IMR-90 (cell line): ENCODE results near the gene SNX6. TPM values are rescaled to one million over a fixed set of nuclear protein-coding genes. Genes with fewer than 3 reads are reported as not detected.

Experiments
- ATAC-seq: fragments of 200-7000 bp; cut with Tn5 transposase; 2 replicates; pipeline ENCODE4 v1.9.1; 2020; ENCODE audit warnings: low read depth, mild to moderate bottlenecking, moderate library complexity
- BruUV-seq: library from RNA; stranded (reverse); fragments of 400-500 nt; replicated peaks from 2 replicates; lab custom pipeline; 2021; lab: Mats Ljungman, UMichigan
- CTCF ChIA-PET: fragments of 300-600 bp; formaldehyde crosslinking; extraction: SDS; loops from one replicate; lab custom pipeline; 2021; ENCODE audit warnings: antibody characterized with exemption; lab: Yijun Ruan, JAX
- POLR2A ChIA-PET: fragments of 300-600 bp; sonication (Branson Sonifier 250); formaldehyde crosslinking; loops from one replicate; lab custom pipeline; 2022; ENCODE audit warnings: antibody characterized with exemption; ENCODE audit not compliant: unreplicated experiment; lab: Charles Lee
- DNase-seq: peaks from one replicate; pipeline ENCODE4 v3.0.0; 2013
- H2AFZ ChIP-seq: replicated peaks from 2 replicates; pipeline ENCODE3; 2013; ENCODE audit warnings: low read length, mild to moderate bottlenecking; ENCODE audit not compliant: poor library complexity
- H2AK5ac ChIP-seq: 2 replicates; pipeline ENCODE4 v1.6.1; 2013; ENCODE audit warnings: low read depth, low read length, inconsistent platforms
- H2AK9ac ChIP-seq: replicated peaks from 2 replicates; pipeline ENCODE3; 2013; ENCODE audit warnings: mild to moderate bottlenecking, low read depth, low read length, moderate library complexity; ENCODE audit not compliant: poor library complexity
- H2BK120ac ChIP-seq: 2 replicates; pipeline ENCODE4 v1.6.1; 2013; ENCODE audit warnings: low read depth, low read length, inconsistent platforms
- H2BK15ac ChIP-seq: 3 replicates; pipeline ENCODE4 v1.6.1; 2013; ENCODE audit warnings: low read depth, low read length, inconsistent platforms
- H2BK20ac ChIP-seq: 2 replicates; pipeline ENCODE4 v1.6.1; 2013; ENCODE audit warnings: low read depth, mild to moderate bottlenecking, inconsistent platforms, low read length, moderate library complexity
- H2BK5ac ChIP-seq: 2 replicates; pipeline ENCODE4 v1.6.1; 2013; ENCODE audit warnings: mild to moderate bottlenecking, low read depth, low read length, inconsistent platforms; ENCODE audit not compliant: poor library complexity, severe bottlenecking
- H3K14ac ChIP-seq: replicated peaks from 2 replicates; pipeline ENCODE4 v1.6.1; 2013; ENCODE audit warnings: low read depth, low read length, inconsistent platforms
- H3K18ac ChIP-seq: 2 replicates; pipeline ENCODE4 v1.6.1; 2013; ENCODE audit warnings: low read depth, low read length, control low read depth
- H3K23ac ChIP-seq: 2 replicates; pipeline ENCODE4 v1.6.1; 2013; ENCODE audit warnings: low read depth, low read length, inconsistent platforms
- H3K27ac ChIP-seq: 2 replicates; pipeline ENCODE4 v1.5.1; 2013; ENCODE audit warnings: mild to moderate bottlenecking, control low read depth, low read length; ENCODE audit not compliant: insufficient read depth
- H3K27me3 ChIP-seq: 2 replicates; pipeline ENCODE4 v1.6.1; 2013; ENCODE audit warnings: low read length; ENCODE audit not compliant: control insufficient read depth, insufficient read depth
- H3K36me3 ChIP-seq: 2 replicates; pipeline ENCODE4 v1.6.1; 2013; ENCODE audit warnings: low read length, mixed read lengths; ENCODE audit not compliant: control insufficient read depth, insufficient read depth
- H3K4ac ChIP-seq: 2 replicates; pipeline ENCODE4 v1.6.1; 2013; ENCODE audit warnings: low read depth, low read length, inconsistent platforms
- H3K4me1 ChIP-seq: 2 replicates; pipeline ENCODE4 v1.6.1; 2013; ENCODE audit warnings: low read length, mixed read lengths; ENCODE audit not compliant: control insufficient read depth, insufficient read depth
- H3K4me2 ChIP-seq: 2 replicates; pipeline ENCODE4 v1.6.1; 2013; ENCODE audit warnings: low read depth, mild to moderate bottlenecking, control low read depth, low read length, moderate library complexity
- H3K4me3 ChIP-seq: 2 replicates; pipeline ENCODE4 v1.5.1; 2013; ENCODE audit warnings: low read depth, mild to moderate bottlenecking, control low read depth, low read length, moderate library complexity; ENCODE audit not compliant: insufficient read depth
- H3K56ac ChIP-seq: 2 replicates; pipeline ENCODE4 v1.6.1; 2013; ENCODE audit warnings: low read length, inconsistent platforms; ENCODE audit not compliant: insufficient read depth; ENCODE audit errors: extremely low read depth
- H3K79me1 ChIP-seq, 2 experiments: 2 replicates each; pipeline ENCODE4 v1.6.1; 2013; ENCODE audit warnings: low read length in 2 of 2, inconsistent platforms in 1 of 2, low read depth in 1 of 2
- H3K9ac ChIP-seq: 2 replicates; pipeline ENCODE4 v1.6.1; 2013; ENCODE audit warnings: low read depth, low read length, control low read depth
- H3K9me1 ChIP-seq: 2 replicates; pipeline ENCODE4 v1.6.1; 2013; ENCODE audit warnings: low read length, inconsistent platforms; ENCODE audit not compliant: insufficient read depth
- H3K9me3 ChIP-seq: 2 replicates; pipeline ENCODE4 v1.6.1; 2013; ENCODE audit warnings: low read length; ENCODE audit not compliant: control insufficient read depth, insufficient read depth
- H4K20me1 ChIP-seq: 2 replicates; pipeline ENCODE4 v1.6.1; 2013; ENCODE audit warnings: low read length, inconsistent platforms; ENCODE audit not compliant: insufficient read depth
- H4K5ac ChIP-seq: 2 replicates; pipeline ENCODE4 v1.6.1; 2013; ENCODE audit warnings: mild to moderate bottlenecking, low read depth, low read length, control low read depth
- H4K8ac ChIP-seq, 2 experiments: 2 replicates each; pipeline ENCODE4 v1.6.1; 2013; ENCODE audit warnings: low read depth in 2 of 2, low read length in 2 of 2, control low read depth in 1 of 2, inconsistent platforms in 1 of 2
- H4K91ac ChIP-seq: 2 replicates; pipeline ENCODE4 v1.6.1; 2013; ENCODE audit warnings: low read depth, low read length, inconsistent platforms; ENCODE audit not compliant: insufficient read depth
- BHLHE40 ChIP-seq: fragments of 150-350 bp; IDR thresholded peaks from 2 replicates; pipeline ENCODE4 v1.6.1; 2016; ENCODE audit warnings: mild to moderate bottlenecking, low read depth, low read length
- CEBPB ChIP-seq: IDR thresholded peaks from 2 replicates; pipeline ENCODE4 v1.6.1; 2012; ENCODE audit warnings: low read depth, low read length, improper control_type of control experiment
- CHD1 ChIP-seq: IDR thresholded peaks from 2 replicates; pipeline ENCODE4 v1.6.1; 2012; ENCODE audit warnings: low read depth, low read length, improper control_type of control experiment
- ELK1 ChIP-seq: fragments of 150-350 bp; IDR thresholded peaks from 2 replicates; pipeline ENCODE4 v1.6.1; 2016; ENCODE audit warnings: low read depth, mild to moderate bottlenecking, low read length, moderate library complexity, borderline replicate concordance
- FOS ChIP-seq: fragments of 150-350 bp; IDR thresholded peaks from 2 replicates; pipeline ENCODE4 v1.6.1; 2016; ENCODE audit warnings: low read depth, low read length
- NFE2L2 ChIP-seq: fragments of 150-350 bp; IDR thresholded peaks from 2 replicates; pipeline ENCODE4 v1.6.1; 2016; ENCODE audit warnings: low read depth, mild to moderate bottlenecking, low read length
- POLR2A ChIP-seq: IDR thresholded peaks from 2 replicates; pipeline ENCODE4 v1.6.1; 2012; ENCODE audit warnings: mild to moderate bottlenecking, low read depth, low read length
- RAD21 ChIP-seq: IDR thresholded peaks from 2 replicates; pipeline ENCODE4 v1.6.1; 2012; ENCODE audit warnings: low read length, improper control_type of control experiment
- SMC3 ChIP-seq: fragments of 150-350 bp; IDR thresholded peaks from 2 replicates; pipeline ENCODE4 v1.6.1; 2016; ENCODE audit warnings: low read depth, mild to moderate bottlenecking, antibody characterized with exemption, low read length, moderate library complexity
- WGBS, 2 experiments: methylation state at CpG; one replicate each; pipeline versions ENCODE4 v1.1.5 to v1.1.7; 2013; ENCODE audit warnings: missing lambda C conversion rate in 2 of 2; ENCODE audit not compliant: insufficient read length in 1 of 2; ENCODE audit errors: extremely low coverage in 2 of 2; 5-methylcytosine and 5-hydroxymethylcytosine counted together
- dilution Hi-C: fragments of 300-500 bp; cut with HindIII; formaldehyde crosslinking; loops from one replicate; pipeline ENCODE4 v1.14.3; 2018; ENCODE audit warnings: low sequenced_read_pairs; ENCODE audit not compliant: unreplicated experiment
- in situ Hi-C: fragments of 300-500 bp; cut with MboI; formaldehyde crosslinking; loops from 3 replicates; pipeline ENCODE4 v1.14.3; 2019; ENCODE audit warnings: low sequenced_read_pairs, inconsistent platforms, mixed read lengths
- intact Hi-C: fragments of 100-400 bp; cut with micrococcal nuclease; formaldehyde crosslinking; loops from 2 replicates; pipeline ENCODE4 v1.10.0; 2022
- polyA plus RNA-seq, 3 experiments: library from polyadenylated mRNA; depleted of rRNA; stranded (reverse); fragments of >200 nt; gene quantifications; 2 replicates each; pipeline ENCODE4 v1.2.3, GENCODE V29; 2012; ENCODE audit warnings: low replicate concordance in 1 of 3
- total RNA-seq: library from RNA; depleted of rRNA; stranded (reverse); fragments of >200 nt; gene quantifications from 2 replicates; pipeline ENCODE4 v1.2.3, GENCODE V29; 2012
- TF ChIP-seq, protein P1 (sequence below): fragments of 150-350 bp; IDR thresholded peaks from 2 replicates; pipeline ENCODE4 v1.6.1; 2017; ENCODE audit warnings: mild to moderate bottlenecking, antibody characterized with exemption, low read length, low read depth

SNX6 gene
- total and polyA plus RNA-seq, 2 of the 4 experiments (the other 2 are of a cell fraction) = 116 to 127 TPM

DNA sequence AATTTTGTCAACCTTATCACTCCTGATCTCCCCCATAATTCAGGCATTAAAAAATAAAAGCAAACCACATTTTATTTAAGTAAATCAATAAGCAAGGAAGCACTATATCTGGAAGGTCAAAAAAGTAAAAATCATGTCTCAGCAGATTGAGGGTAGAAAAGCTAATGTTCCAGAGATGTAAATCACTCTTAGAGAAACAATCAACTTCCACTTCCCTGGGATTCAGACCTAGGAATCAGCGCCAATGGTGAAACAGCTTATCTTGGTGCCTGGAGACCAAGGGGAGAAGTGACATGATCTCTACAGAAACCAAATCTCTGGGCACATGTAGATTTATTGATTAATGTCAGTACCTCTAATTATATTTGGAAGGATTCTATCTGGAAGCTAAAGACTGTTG is 10.9 kb upstream of the SNX6 start:
- Histone ChIP-seq H3K4me2 (no peak overlapping the region), H3K36me3 (no peaks in the 10 kb centered on the region), H4K91ac (no peak overlapping the region), H2BK15ac (no peak overlapping the region), H3K9ac (no peak overlapping the region), H3K27me3 (no peaks in the 10 kb centered on the region), H2BK20ac (no peak overlapping the region), H3K27ac (no peak overlapping the region), H3K9me1 (no peaks in the 10 kb centered on the region), H2BK120ac (no peak overlapping the region), H3K79me1 (no peaks in the 10 kb centered on the region; a peak in 1 of 4 replicates), H3K56ac (no peak overlapping the region), H2AFZ (no peak overlapping the region), H2BK5ac (no peak overlapping the region), H2AK5ac (no peak overlapping the region), H4K20me1 (no peaks in the 10 kb centered on the region), H2AK9ac (no peak overlapping the region), H3K9me3 (no peaks in the 10 kb centered on the region), H3K14ac (no peak overlapping the region), H3K4ac (no peak overlapping the region), H4K5ac (no peak overlapping the region), H4K8ac (no peak overlapping the region), H3K18ac (no peak overlapping the region), H3K23ac (no peak overlapping the region), H3K4me1 (no peaks in the 10 kb centered on the region), H3K4me3 (no peak overlapping the region)
- no CpG with 5 or more reads among the region's 1 CpG for WGBS, 2 experiments
- dilution Hi-C loops (no loop called here), in situ Hi-C loops (no loop called here), intact Hi-C loops (no loop called here)
- no peak for DNase-seq
- ATAC-seq = no peak
- ChIA-PET POLR2A (no interaction called here), CTCF (no interaction called here)
- no peak for TF ChIP-seq ELK1
- no peak for TF ChIP-seq CEBPB
- TF ChIP-seq NFE2L2 = no peak
- TF ChIP-seq FOS = no peak
- TF ChIP-seq, protein P1, sequence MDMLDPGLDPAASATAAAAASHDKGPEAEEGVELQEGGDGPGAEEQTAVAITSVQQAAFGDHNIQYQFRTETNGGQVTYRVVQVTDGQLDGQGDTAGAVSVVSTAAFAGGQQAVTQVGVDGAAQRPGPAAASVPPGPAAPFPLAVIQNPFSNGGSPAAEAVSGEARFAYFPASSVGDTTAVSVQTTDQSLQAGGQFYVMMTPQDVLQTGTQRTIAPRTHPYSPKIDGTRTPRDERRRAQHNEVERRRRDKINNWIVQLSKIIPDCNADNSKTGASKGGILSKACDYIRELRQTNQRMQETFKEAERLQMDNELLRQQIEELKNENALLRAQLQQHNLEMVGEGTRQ = no peak
- no peak for TF ChIP-seq POLR2A
- TF ChIP-seq SMC3 = no peak
- no peak for TF ChIP-seq BHLHE40
- TF ChIP-seq CHD1 = no peak
- TF ChIP-seq RAD21 = no peak
- BruUV-seq = no TSS peak
